ENCODE results near the gene PNLIP.

PNLIP gene

DNA sequence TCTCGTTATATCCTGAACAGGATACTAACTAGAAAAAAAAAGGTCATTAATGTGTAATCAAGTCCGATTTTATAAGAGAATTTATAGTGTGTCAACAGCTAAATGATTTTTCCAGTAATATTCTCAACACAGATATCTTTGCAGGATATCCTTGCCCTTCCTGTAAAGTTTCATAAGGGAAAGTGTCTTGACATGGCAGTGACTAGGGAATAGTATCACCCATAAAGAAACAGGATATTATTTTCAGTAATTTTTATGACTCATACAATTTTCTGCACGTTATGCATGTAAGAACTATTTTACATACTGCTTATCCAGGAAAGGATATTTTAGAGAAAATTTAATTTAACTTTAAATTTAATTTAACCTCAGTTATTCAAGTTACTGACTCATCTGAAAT is 19.5 kb upstream of the PNLIP start:
- TF ChIP-seq, protein P1, sequence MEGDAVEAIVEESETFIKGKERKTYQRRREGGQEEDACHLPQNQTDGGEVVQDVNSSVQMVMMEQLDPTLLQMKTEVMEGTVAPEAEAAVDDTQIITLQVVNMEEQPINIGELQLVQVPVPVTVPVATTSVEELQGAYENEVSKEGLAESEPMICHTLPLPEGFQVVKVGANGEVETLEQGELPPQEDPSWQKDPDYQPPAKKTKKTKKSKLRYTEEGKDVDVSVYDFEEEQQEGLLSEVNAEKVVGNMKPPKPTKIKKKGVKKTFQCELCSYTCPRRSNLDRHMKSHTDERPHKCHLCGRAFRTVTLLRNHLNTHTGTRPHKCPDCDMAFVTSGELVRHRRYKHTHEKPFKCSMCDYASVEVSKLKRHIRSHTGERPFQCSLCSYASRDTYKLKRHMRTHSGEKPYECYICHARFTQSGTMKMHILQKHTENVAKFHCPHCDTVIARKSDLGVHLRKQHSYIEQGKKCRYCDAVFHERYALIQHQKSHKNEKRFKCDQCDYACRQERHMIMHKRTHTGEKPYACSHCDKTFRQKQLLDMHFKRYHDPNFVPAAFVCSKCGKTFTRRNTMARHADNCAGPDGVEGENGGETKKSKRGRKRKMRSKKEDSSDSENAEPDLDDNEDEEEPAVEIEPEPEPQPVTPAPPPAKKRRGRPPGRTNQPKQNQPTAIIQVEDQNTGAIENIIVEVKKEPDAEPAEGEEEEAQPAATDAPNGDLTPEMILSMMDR (IDR thresholded peaks at IDR 0.05; ENCODE audit: low read depth, low read length), result no peak
- H3K4me3 ChIP-seq (ENCODE audit: low read depth, low read length), result no peak overlapping the region

DNA sequence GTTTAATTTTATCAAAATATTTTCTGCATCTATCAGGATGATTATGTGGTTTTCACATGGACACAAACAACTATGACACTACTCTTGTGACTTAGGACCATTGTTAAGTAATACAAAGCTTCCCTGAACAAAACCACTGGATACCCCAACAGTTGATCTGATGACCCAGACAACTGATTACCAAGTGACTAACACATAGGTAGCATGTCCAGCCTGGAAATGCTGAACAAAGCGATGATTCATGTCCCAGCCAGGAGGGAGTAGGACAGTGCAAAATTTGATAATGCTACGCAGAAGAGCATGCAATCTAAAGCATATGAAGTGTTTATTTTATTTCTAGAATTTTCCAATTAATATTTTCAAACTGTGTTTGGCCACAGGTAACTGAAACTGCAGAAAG is 8.9 kb upstream of the PNLIP start:
- TF ChIP-seq, protein P1 (IDR thresholded peaks at IDR 0.05; ENCODE audit: low read depth, low read length), result no peak
- no peak overlapping the region for H3K4me3 ChIP-seq (ENCODE audit: low read depth, low read length)

DNA sequence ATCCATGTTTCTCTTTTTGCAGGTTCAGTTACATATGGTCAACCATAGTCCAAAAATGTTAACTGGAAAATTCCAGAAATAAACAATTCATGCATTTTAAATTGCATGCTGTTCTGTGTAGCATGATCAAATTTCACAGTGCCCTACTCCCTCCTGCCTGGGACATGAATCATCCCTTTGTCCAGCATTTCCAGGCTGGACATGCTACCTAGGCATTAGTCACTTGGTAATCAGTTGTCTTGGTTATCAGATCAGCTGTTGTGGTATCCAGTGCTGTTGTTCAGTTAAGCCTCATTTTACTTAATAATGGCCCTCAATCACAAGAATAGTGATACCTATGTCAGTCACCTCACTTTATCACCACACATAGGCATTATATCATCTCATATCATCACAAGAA is 7.3 kb upstream of the PNLIP start:
- TF ChIP-seq, protein P1 (IDR thresholded peaks at IDR 0.05; ENCODE audit: low read depth, low read length), result no peak
- no peak overlapping the region for H3K4me3 ChIP-seq (ENCODE audit: low read depth, low read length)

GRCh38 chr10:116538992-116539391 is 6.7 kb upstream of the PNLIP start:
- no peak overlapping the region for H3K4me3 ChIP-seq (ENCODE audit: low read depth, low read length)
- TF ChIP-seq, protein P1 (IDR thresholded peaks at IDR 0.05; ENCODE audit: low read depth, low read length), result no peak

DNA sequence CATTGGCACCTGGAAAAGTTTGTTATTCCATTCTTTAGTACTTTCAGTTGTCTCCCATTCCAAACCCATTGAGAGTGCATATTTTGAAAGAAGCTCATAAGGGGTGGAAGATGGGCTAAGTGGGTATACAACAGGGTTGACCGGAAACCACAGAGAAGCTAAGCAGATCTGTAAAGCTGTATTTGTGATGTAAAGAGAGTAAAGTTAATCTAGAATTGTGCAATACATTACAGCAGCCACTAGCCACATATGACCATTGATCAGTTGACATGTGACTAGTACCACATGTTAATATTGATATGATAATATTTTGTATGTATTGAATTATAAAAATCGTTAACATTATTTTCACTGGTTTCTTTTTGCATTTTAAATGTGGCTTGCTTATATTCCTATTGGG is 4.9 kb upstream of the PNLIP start:
- TF ChIP-seq, protein P1 (IDR thresholded peaks at IDR 0.05; ENCODE audit: low read depth, low read length), result no peak
- no peak overlapping the region for H3K4me3 ChIP-seq (ENCODE audit: low read depth, low read length)

- H3K4me3 ChIP-seq (ENCODE audit: low read depth, low read length), result no peak overlapping the region
- TF ChIP-seq, protein P1 (IDR thresholded peaks at IDR 0.05; ENCODE audit: low read depth, low read length), result no peak
Observed at GRCh38 chr10:116542007-116542677, 3.6 kb upstream of the PNLIP start.

GRCh38 chr10:116545122-116545521 is 609 bp upstream of the PNLIP start:
- TF ChIP-seq, protein P1 (IDR thresholded peaks at IDR 0.05; ENCODE audit: low read depth, low read length), result no peak
- H3K4me3 ChIP-seq (ENCODE audit: low read depth, low read length), result no peak overlapping the region
